Hepatocyte (in vitro differentiated cells): Measurements from ENCODE around the gene QPRT.

Experiments
- EZH2 ChIP-seq: fragments of 200-600 bp; sonication (generic); IDR thresholded peaks from 2 replicates; pipeline ENCODE4 v1.6.1; 2016; ENCODE audit warnings: antibody characterized with exemption, mild to moderate bottlenecking, borderline replicate concordance
- TF ChIP-seq, protein P1 (sequence below): fragments of 200-600 bp; sonication (generic); IDR thresholded peaks from 2 replicates; pipeline ENCODE4 v1.5.1; 2016; ENCODE audit warnings: antibody characterized with exemption, mild to moderate bottlenecking; ENCODE audit not compliant: poor library complexity

DNA sequence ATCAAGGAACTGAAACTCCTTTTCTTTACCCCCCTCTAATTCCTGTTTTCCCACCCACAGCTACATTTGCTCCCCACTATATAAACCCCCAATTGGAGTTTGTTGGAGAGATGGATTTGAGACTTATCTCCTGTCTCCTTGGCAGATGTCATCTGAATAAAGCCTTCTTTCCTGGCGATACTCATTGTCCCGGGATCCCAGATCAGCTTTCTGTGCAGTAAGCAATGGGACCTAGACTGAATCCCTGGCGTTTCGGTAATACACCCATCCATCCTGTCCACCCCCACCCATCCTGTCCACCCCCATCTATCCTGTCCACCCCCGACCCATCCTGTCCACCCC is 22.2 kb downstream of the QPRT start:
- no peak for TF ChIP-seq EZH2
- TF ChIP-seq, protein P1, sequence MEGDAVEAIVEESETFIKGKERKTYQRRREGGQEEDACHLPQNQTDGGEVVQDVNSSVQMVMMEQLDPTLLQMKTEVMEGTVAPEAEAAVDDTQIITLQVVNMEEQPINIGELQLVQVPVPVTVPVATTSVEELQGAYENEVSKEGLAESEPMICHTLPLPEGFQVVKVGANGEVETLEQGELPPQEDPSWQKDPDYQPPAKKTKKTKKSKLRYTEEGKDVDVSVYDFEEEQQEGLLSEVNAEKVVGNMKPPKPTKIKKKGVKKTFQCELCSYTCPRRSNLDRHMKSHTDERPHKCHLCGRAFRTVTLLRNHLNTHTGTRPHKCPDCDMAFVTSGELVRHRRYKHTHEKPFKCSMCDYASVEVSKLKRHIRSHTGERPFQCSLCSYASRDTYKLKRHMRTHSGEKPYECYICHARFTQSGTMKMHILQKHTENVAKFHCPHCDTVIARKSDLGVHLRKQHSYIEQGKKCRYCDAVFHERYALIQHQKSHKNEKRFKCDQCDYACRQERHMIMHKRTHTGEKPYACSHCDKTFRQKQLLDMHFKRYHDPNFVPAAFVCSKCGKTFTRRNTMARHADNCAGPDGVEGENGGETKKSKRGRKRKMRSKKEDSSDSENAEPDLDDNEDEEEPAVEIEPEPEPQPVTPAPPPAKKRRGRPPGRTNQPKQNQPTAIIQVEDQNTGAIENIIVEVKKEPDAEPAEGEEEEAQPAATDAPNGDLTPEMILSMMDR = no peak
